Measurements from ENCODE around the gene GPC5.

DNA sequence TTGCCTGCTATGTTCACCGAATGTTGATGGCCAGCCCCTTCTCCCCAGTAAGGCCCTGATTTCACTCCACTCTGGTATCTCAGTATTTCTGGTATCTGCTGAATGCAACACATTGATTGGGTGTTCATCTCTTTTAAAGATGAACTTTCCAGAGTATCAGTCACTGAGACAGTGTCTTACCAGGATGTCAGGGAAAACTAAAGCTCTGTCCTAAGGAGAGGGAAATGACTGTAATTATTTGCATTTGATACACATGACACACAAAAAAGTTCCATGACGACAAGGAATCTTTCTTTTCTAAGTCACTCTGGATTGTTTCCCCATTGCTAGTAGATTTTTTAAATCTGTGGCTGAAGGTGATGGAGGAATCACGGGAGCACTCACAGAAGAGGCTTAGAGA is 2.2 kb downstream of the GPC5 start:
- TF ChIP-seq GATA2 (IDR thresholded peaks at IDR 0.05; ENCODE audit: insufficient read depth, insufficient read length, low read depth, low read length), result no peak
- no peak for TF ChIP-seq POLR2AphosphoS5 (IDR thresholded peaks at IDR 0.05; ENCODE audit: insufficient read depth, low read depth, low read length)
- no peak for TF ChIP-seq POLR2A (IDR thresholded peaks at IDR 0.05; ENCODE audit: low read depth, low read length)
- no peak for TF ChIP-seq EZH2 (IDR thresholded peaks at IDR 0.05; ENCODE audit: borderline replicate concordance, low read depth, low read length, severe bottlenecking)
- TF ChIP-seq MYC (IDR thresholded peaks at IDR 0.05; ENCODE audit: low read depth, low read length), result no peak
- TF ChIP-seq, protein P1, sequence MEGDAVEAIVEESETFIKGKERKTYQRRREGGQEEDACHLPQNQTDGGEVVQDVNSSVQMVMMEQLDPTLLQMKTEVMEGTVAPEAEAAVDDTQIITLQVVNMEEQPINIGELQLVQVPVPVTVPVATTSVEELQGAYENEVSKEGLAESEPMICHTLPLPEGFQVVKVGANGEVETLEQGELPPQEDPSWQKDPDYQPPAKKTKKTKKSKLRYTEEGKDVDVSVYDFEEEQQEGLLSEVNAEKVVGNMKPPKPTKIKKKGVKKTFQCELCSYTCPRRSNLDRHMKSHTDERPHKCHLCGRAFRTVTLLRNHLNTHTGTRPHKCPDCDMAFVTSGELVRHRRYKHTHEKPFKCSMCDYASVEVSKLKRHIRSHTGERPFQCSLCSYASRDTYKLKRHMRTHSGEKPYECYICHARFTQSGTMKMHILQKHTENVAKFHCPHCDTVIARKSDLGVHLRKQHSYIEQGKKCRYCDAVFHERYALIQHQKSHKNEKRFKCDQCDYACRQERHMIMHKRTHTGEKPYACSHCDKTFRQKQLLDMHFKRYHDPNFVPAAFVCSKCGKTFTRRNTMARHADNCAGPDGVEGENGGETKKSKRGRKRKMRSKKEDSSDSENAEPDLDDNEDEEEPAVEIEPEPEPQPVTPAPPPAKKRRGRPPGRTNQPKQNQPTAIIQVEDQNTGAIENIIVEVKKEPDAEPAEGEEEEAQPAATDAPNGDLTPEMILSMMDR (IDR thresholded peaks at IDR 0.05; ENCODE audit: extremely low read depth in 1 of 2, insufficient read depth in 1 of 2, low read depth in 1 of 2, low read length in 2 of 2), result no peak

Measured in endothelial cell of umbilical vein (primary cell).